HEK293 (cell line): ENCODE measurements around the gene ILRUN.

Experiments used
- CTCF ChIA-PET: fragments of 350-600 bp; formaldehyde crosslinking; extraction: SDS; loops from one replicate; lab custom pipeline; 2021; ENCODE audit warnings: antibody characterized with exemption; lab: Yijun Ruan, JAX
- POLR2A ChIA-PET: fragments of 300-600 bp; formaldehyde crosslinking; extraction: SDS; loops from one replicate; lab custom pipeline; 2020; ENCODE audit warnings: antibody characterized with exemption, inconsistent platforms; lab: Yijun Ruan, JAX
- H3K27ac ChIP-seq: fragments of 200-500 bp; sonication (Bioruptor generic); 2 replicates; pipeline ENCODE4 v1.5.1; 2014; ENCODE audit warnings: low read depth, low read length, control low read depth, inconsistent platforms; ENCODE audit errors: extremely low read depth
- H3K36me3 ChIP-seq, 2 experiments: fragments of 200-500 bp in 1 of 2; sonication (Bioruptor generic) in 1 of 2; 1 replicate in 1 of 2; 2 replicates in 1 of 2; pipeline ENCODE4 v1.5.1; 2014 to 2017; ENCODE audit warnings: inconsistent platforms in 2 of 2, low read length in 2 of 2; ENCODE audit not compliant: control insufficient read depth in 2 of 2, insufficient read depth in 1 of 2
- H3K4me1 ChIP-seq: fragments of 200-500 bp; sonication (Bioruptor generic); 2 replicates; pipeline ENCODE4 v1.5.1; 2014; ENCODE audit warnings: mild to moderate bottlenecking, low read length, inconsistent platforms; ENCODE audit not compliant: control insufficient read depth, insufficient read depth
- H3K4me3 ChIP-seq: 2 replicates; pipeline ENCODE4 v1.5.1; 2011; ENCODE audit warnings: low read depth, mild to moderate bottlenecking, control low read depth, low read length, moderate library complexity
- H3K9me3 ChIP-seq: fragments of 200-500 bp; sonication (Bioruptor generic); 2 replicates; pipeline ENCODE4 v1.5.1; 2014; ENCODE audit warnings: low read depth, low read length, inconsistent platforms; ENCODE audit not compliant: control insufficient read depth, insufficient read depth
- BCL11B ChIP-seq: fragments of 450-650 bp; formaldehyde crosslinking; IDR thresholded peaks from 2 replicates; pipeline ENCODE4 v1.5.1; 2016; ENCODE audit warnings: low read depth, missing biosample characterization, missing genetic modification characterization
- GLI2 ChIP-seq: fragments of 450-650 bp; formaldehyde crosslinking; IDR thresholded peaks from 2 replicates; pipeline ENCODE4; 2017; ENCODE audit warnings: missing biosample characterization, missing genetic modification characterization, low read depth, borderline replicate concordance
- GLIS2 ChIP-seq: fragments of 450-650 bp; formaldehyde crosslinking; IDR thresholded peaks from 2 replicates; pipeline ENCODE4 v1.5.1; 2016; ENCODE audit warnings: missing biosample characterization, missing genetic modification characterization
- IKZF3 ChIP-seq: fragments of 450-650 bp; IDR thresholded peaks from 2 replicates; pipeline ENCODE4 v1.5.0; 2018; ENCODE audit warnings: missing biosample characterization, mild to moderate bottlenecking, missing genetic modification characterization, moderate library complexity
- KLF10 ChIP-seq: fragments of 450-650 bp; IDR thresholded peaks from 2 replicates; pipeline ENCODE4 v1.5.1; 2018; ENCODE audit warnings: missing biosample characterization, mild to moderate bottlenecking, missing genetic modification characterization
- KLF9 ChIP-seq: fragments of 450-650 bp; formaldehyde crosslinking; IDR thresholded peaks from 2 replicates; pipeline ENCODE4 v1.5.1; 2016; ENCODE audit warnings: missing biosample characterization, missing genetic modification characterization, low read depth
- MZF1 ChIP-seq: fragments of 450-650 bp; formaldehyde crosslinking; IDR thresholded peaks from 2 replicates; pipeline ENCODE4 v1.5.1; 2017; ENCODE audit warnings: missing biosample characterization, missing genetic modification characterization, borderline replicate concordance
- PRDM4 ChIP-seq: fragments of 450-650 bp; formaldehyde crosslinking; IDR thresholded peaks from 2 replicates; pipeline ENCODE4 v1.5.1; 2017; ENCODE audit warnings: missing biosample characterization, missing genetic modification characterization
- ZBTB11 ChIP-seq: fragments of 450-650 bp; formaldehyde crosslinking; conservative IDR thresholded peaks from 2 replicates; pipeline ENCODE4 v1.5.1; 2016; ENCODE audit warnings: low read depth, missing biosample characterization, missing genetic modification characterization
- ZBTB21 ChIP-seq: fragments of 450-650 bp; formaldehyde crosslinking; IDR thresholded peaks from 2 replicates; pipeline ENCODE4 v1.5.1; 2017; ENCODE audit warnings: missing biosample characterization, missing genetic modification characterization
- ZFP69B ChIP-seq: fragments of 450-650 bp; formaldehyde crosslinking; IDR thresholded peaks from 2 replicates; pipeline ENCODE4 v1.5.1; 2016; ENCODE audit warnings: missing biosample characterization, missing genetic modification characterization
- ZNF140 ChIP-seq: fragments of 450-650 bp; formaldehyde crosslinking; IDR thresholded peaks from 2 replicates; pipeline ENCODE4 v1.5.1; 2016; ENCODE audit warnings: missing biosample characterization, missing genetic modification characterization
- ZNF184 ChIP-seq: fragments of 450-650 bp; IDR thresholded peaks from 2 replicates; pipeline ENCODE4 v1.5.1; 2018; ENCODE audit warnings: missing biosample characterization, mild to moderate bottlenecking, missing genetic modification characterization
- ZNF26 ChIP-seq: fragments of 450-650 bp; formaldehyde crosslinking; IDR thresholded peaks from 2 replicates; pipeline ENCODE4 v1.5.1; 2016; ENCODE audit warnings: missing biosample characterization, missing genetic modification characterization
- ZNF274 ChIP-seq, 2 experiments: fragments of 200-500 bp in 1 of 2; fragments of 450-650 bp in 1 of 2; sonication (Bioruptor generic) in 1 of 2; formaldehyde crosslinking in 1 of 2; IDR thresholded peaks; 2 replicates each; pipeline versions ENCODE4 v1.5.1 to v1.6.1; 2014 to 2016; ENCODE audit warnings: borderline replicate concordance in 1 of 2, inconsistent platforms in 1 of 2, low read length in 1 of 2, missing biosample characterization in 1 of 2, missing genetic modification characterization in 1 of 2
- ZNF302 ChIP-seq: fragments of 450-650 bp; formaldehyde crosslinking; IDR thresholded peaks from 2 replicates; pipeline ENCODE4 v1.5.1; 2016; ENCODE audit warnings: missing biosample characterization, missing genetic modification characterization, low read depth
- ZNF335 ChIP-seq: fragments of 450-650 bp; formaldehyde crosslinking; conservative IDR thresholded peaks from 2 replicates; pipeline ENCODE4 v1.5.1; 2016; ENCODE audit warnings: missing biosample characterization, missing genetic modification characterization
- ZNF350 ChIP-seq: fragments of 450-650 bp; formaldehyde crosslinking; IDR thresholded peaks from 2 replicates; pipeline ENCODE4 v1.5.0; 2017; ENCODE audit warnings: missing biosample characterization, mild to moderate bottlenecking, missing genetic modification characterization
- ZNF544 ChIP-seq: fragments of 450-650 bp; formaldehyde crosslinking; IDR thresholded peaks from 2 replicates; pipeline ENCODE4 v1.5.0; 2017; ENCODE audit warnings: missing biosample characterization, missing genetic modification characterization
- ZNF624 ChIP-seq: fragments of 450-650 bp; formaldehyde crosslinking; IDR thresholded peaks from 2 replicates; pipeline ENCODE4 v1.5.1; 2017; ENCODE audit warnings: missing biosample characterization, missing genetic modification characterization
- ZNF626 ChIP-seq: fragments of 450-650 bp; sonication (Bioruptor Pico); formaldehyde crosslinking; IDR thresholded peaks from 2 replicates; pipeline ENCODE4 v1.5.1; 2018; ENCODE audit warnings: missing biosample characterization, missing genetic modification characterization, inconsistent platforms
- ZNF670 ChIP-seq: fragments of 450-650 bp; formaldehyde crosslinking; IDR thresholded peaks from 2 replicates; pipeline ENCODE4 v1.5.1; 2016; ENCODE audit warnings: missing biosample characterization, missing genetic modification characterization, low read depth
- ZNF704 ChIP-seq: fragments of 450-650 bp; formaldehyde crosslinking; IDR thresholded peaks from 2 replicates; pipeline ENCODE4 v1.5.1; 2016; ENCODE audit warnings: missing biosample characterization, missing genetic modification characterization
- ZNF76 ChIP-seq: fragments of 450-650 bp; formaldehyde crosslinking; IDR thresholded peaks from 2 replicates; pipeline ENCODE4; 2016; ENCODE audit warnings: low read depth, missing biosample characterization, missing genetic modification characterization, borderline replicate concordance
- ZSCAN30 ChIP-seq: fragments of 450-650 bp; IDR thresholded peaks from 2 replicates; pipeline ENCODE4 v1.5.1; 2018; ENCODE audit warnings: missing biosample characterization, mild to moderate bottlenecking, missing genetic modification characterization, moderate library complexity
- TF ChIP-seq, protein P1 (sequence below): fragments of 450-650 bp; formaldehyde crosslinking; IDR thresholded peaks from 2 replicates; pipeline ENCODE4 v1.5.1; 2017; ENCODE audit warnings: missing biosample characterization, missing genetic modification characterization

Gene ILRUN

GRCh38 chr6:34696739-34697543 is at the start of gene ILRUN:
TSS of gene ILRUN (minus strand) at chr6:34696767. CDS start at chr6:34696603, 164 bp downstream.
- Histone ChIP-seq H3K9me3 (no peaks in the 10 kb centered on the region), H3K27ac (peak within 1 kb of the TSS; percentile 81), H3K36me3 (peaks cover 0 to 5% of the 10 kb centered on the region in 2 experiments; a peak in 1 of 3 replicates), H3K4me1 (no peaks in the 10 kb centered on the region), H3K4me3 (peak within 1 kb of the TSS; percentile 96)
- ChIA-PET POLR2A (interaction anchor here (0.5 to 2.2 kb wide), 18 partner anchors 10 to 1725 kb away, joined by 3 to 17 read pairs (median 4); partner anchors contain the start of genes BLTP3A, RPS10, SNRPC and SPDEF), CTCF (interaction anchor here (0.6 to 1.2 kb wide), 5 partner anchors 12 to 501 kb away, joined by 3 to 4 read pairs (median 3); no protein-coding TSS in a partner anchor)
- TF ChIP-seq ZNF26 (tag by site-specific recombination), result no peak
- no peak for TF ChIP-seq ZNF350 (tag by site-specific recombination)
- peak; percentile 82 for TF ChIP-seq BCL11B (tag by site-specific recombination)
- no peak for TF ChIP-seq ZNF670 (tag by site-specific recombination)
- no peak for TF ChIP-seq ZNF544 (tag by site-specific recombination)
- TF ChIP-seq ZNF140, result no peak
- TF ChIP-seq IKZF3 (tag by site-specific recombination), result peak; percentile 91
- no peak for TF ChIP-seq ZNF302 (tag by site-specific recombination)
- no peak for TF ChIP-seq ZNF626
- no peak for TF ChIP-seq GLI2 (tag by site-specific recombination)
- no peak for TF ChIP-seq ZNF704 (tag by site-specific recombination)
- TF ChIP-seq ZBTB11 (tag by site-specific recombination), result no peak
- peak; percentile 64; the same call in 1 of the 2 replicates for TF ChIP-seq KLF10 (tag by site-specific recombination)
- TF ChIP-seq ZNF624 (tag by site-specific recombination), result no peak
- TF ChIP-seq ZBTB21, result peak; percentile 100
- peak; percentile 10; the same call in 1 of the 2 replicates for TF ChIP-seq ZSCAN30 (tag by site-specific recombination)
- TF ChIP-seq ZFP69B (tag by site-specific recombination), result peak; percentile 18; the same call in 1 of the 2 replicates
- TF ChIP-seq ZNF184, result no peak
- peak; percentile 0; the same call in 1 of the 2 replicates for TF ChIP-seq ZNF335 (tag by site-specific recombination)
- peak; percentile 71 for TF ChIP-seq KLF9
- no peak for TF ChIP-seq ZNF274 (IDR thresholded peaks at IDR 0.05; ENCODE audit: low read length)
- no peak for TF ChIP-seq ZNF274 (tag by site-specific recombination; IDR thresholded peaks at IDR 0.05; ENCODE audit: borderline replicate concordance)
- TF ChIP-seq, protein P1, sequence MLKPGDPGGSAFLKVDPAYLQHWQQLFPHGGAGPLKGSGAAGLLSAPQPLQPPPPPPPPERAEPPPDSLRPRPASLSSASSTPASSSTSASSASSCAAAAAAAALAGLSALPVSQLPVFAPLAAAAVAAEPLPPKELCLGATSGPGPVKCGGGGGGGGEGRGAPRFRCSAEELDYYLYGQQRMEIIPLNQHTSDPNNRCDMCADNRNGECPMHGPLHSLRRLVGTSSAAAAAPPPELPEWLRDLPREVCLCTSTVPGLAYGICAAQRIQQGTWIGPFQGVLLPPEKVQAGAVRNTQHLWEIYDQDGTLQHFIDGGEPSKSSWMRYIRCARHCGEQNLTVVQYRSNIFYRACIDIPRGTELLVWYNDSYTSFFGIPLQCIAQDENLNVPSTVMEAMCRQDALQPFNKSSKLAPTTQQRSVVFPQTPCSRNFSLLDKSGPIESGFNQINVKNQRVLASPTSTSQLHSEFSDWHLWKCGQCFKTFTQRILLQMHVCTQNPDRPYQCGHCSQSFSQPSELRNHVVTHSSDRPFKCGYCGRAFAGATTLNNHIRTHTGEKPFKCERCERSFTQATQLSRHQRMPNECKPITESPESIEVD (tag by site-specific recombination), result no peak
- TF ChIP-seq MZF1, result 0 out of 2 replicates have a peak, but pooled peaks have one; percentile 60
- TF ChIP-seq GLIS2 (tag by site-specific recombination), result peak; percentile 62
- TF ChIP-seq ZNF76 (tag by site-specific recombination), result 0 out of 2 replicates have a peak, but pooled peaks have one; percentile 31
- TF ChIP-seq PRDM4 (tag by site-specific recombination), result peak; percentile 17; the same call in 1 of the 2 replicates
